Myometrial cell (primary cell): ENCODE results near the gene CXCR4. TPM values are rescaled to one million over a fixed set of nuclear protein-coding genes. Genes with fewer than 3 reads are reported as not detected.

ENCODE experiments used
- total RNA-seq: library from RNA; depleted of rRNA; stranded (reverse); fragments of >200 nt; gene quantifications from 2 replicates; pipeline ENCODE4 v1.2.3, GENCODE V29; 2015

The CXCR4 gene
- total RNA-seq, result not detected in 2 replicates

DNA sequence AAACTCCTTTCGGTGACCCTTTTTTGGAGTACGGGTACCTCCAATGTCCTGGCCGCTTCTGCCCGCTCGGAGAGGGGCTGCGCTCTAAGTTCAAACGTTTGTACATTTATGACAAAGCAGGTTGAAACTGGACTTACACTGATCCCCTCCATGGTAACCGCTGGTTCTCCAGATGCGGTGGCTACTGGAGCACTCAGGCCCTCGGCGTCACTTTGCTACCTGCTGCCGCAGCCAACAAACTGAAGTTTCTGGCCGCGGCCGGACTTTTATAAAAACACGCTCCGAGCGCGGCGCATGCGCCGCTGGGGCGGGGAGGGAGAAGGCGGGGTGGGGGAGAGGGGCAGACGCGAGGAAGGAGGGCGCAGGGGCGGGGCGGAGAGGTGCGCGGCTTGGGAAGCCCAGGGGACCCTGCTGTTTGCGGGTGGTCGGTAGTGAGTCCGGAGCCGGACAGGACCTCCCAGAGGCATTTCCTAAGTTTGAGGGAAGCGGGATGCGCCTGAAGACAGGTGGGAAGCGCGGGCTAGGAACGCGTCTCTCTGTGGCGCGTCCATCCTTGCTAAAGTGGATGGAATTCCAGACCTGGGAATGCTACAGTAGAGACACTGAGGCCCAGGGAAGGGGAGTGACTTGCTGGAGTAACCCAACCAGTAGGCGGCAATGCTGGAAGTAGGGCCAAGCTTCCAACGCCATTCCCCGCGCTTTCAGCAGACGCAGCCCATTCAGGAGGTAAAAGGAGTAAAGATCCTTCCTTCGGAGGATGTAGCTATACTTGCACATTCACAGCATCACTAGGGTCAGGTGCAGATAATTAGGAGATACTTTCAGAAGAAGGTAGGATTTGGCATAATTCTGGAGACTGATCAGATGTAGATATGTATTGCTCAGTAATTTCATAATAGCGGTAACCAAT lies at the start of gene CXCR4:
Gene CXCR4 (minus strand): TSS at position 241 of the 910 bp plus-strand sequence. CDS start 89 bp downstream, at position 152.

Other genes starting within 250 kb of the CXCR4 start
- 35.5 and 40.2 TPM in 2 replicates for gene MCM6, start 241.7 kb downstream of the CXCR4 start, total RNA-seq
- 68.9 and 93.6 TPM in 2 replicates for gene DARS1, start 132.5 kb downstream of the CXCR4 start, total RNA-seq